ENCODE data around the gene ANO10.

DNA sequence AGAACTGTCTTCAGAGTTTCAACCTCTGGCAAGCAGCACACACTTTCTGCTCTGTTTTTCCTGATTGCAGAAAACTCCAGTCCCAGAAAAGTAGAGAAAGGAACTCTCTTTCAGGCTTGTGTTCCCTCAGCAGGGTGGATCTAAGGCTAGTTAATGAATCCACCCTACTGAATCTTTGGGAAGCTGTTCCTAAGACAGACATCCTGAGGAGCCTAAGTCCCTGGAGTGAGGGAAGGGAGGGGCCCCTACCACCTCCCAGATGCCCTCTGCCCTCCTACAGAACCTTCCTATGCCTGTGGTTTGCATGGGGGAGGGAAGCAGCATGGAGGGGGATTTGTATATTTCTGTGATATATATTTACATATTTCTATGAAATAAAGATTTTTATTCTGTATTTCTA is 124.4 kb downstream of the ANO10 start:
- TF ChIP-seq, protein P1, sequence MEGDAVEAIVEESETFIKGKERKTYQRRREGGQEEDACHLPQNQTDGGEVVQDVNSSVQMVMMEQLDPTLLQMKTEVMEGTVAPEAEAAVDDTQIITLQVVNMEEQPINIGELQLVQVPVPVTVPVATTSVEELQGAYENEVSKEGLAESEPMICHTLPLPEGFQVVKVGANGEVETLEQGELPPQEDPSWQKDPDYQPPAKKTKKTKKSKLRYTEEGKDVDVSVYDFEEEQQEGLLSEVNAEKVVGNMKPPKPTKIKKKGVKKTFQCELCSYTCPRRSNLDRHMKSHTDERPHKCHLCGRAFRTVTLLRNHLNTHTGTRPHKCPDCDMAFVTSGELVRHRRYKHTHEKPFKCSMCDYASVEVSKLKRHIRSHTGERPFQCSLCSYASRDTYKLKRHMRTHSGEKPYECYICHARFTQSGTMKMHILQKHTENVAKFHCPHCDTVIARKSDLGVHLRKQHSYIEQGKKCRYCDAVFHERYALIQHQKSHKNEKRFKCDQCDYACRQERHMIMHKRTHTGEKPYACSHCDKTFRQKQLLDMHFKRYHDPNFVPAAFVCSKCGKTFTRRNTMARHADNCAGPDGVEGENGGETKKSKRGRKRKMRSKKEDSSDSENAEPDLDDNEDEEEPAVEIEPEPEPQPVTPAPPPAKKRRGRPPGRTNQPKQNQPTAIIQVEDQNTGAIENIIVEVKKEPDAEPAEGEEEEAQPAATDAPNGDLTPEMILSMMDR (IDR thresholded peaks at IDR 0.05): no peak
- TF ChIP-seq POLR2A (IDR thresholded peaks at IDR 0.05): no peak

All from uterus (tissue), 2 donors.